Fibroblast of the aortic adventitia (primary cell): ENCODE data around the gene CGREF1. TPM values are rescaled to one million over a fixed set of nuclear protein-coding genes. Genes with fewer than 3 reads are reported as not detected.

Source experiments
- DNase-seq: peaks from one replicate; pipeline ENCODE4 v3.0.0-alpha.2; 2010; ENCODE audit warnings: low read depth
- H3K4me3 ChIP-seq: 2 replicates; pipeline ENCODE4 v1.5.1; 2011; ENCODE audit warnings: low read depth, mild to moderate bottlenecking, control low read depth, low read length, moderate library complexity
- CTCF ChIP-seq: IDR thresholded peaks from 2 replicates; pipeline ENCODE4 v1.5.1; 2011; ENCODE audit warnings: mild to moderate bottlenecking, low read length, control low read depth, inconsistent platforms; ENCODE audit not compliant: insufficient read depth
- total RNA-seq: library from RNA; depleted of rRNA; stranded (reverse); fragments of >200 nt; gene quantifications from 2 replicates; pipeline ENCODE4 v1.2.3, GENCODE V29; 2012; ENCODE audit warnings: low replicate concordance

Gene CGREF1
- total RNA-seq, 1 donor = 4.7 TPM

DNA sequence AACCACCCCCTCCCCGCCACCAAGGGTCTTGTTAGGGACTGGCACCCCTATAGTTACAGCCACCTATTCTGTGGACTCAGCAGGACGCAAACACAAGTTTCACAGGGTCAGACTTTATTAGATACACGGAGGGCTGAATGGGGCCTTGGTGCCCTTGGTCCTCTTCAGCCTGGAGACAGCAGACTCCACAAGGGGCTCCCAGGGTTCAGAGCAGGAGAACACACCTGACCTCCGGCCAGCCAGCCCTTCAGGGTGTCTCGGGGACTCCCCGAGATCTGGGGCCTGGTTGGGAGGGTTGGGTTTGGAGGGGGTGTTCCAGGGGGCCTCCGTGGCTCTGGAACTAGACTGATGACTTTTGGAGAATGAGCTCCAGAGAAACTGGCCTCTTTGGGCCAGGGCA lies 17.8 kb upstream of the CGREF1 start:
- H3K4me3 ChIP-seq = no peak overlapping the region
- DNase-seq = no peak
- no peak for TF ChIP-seq CTCF

- H3K4me3 ChIP-seq = no peak overlapping the region
- no peak for TF ChIP-seq CTCF
- DNase-seq = no peak
Measured at GRCh38 chr2:27135478-27135955, 16.6 kb upstream of the CGREF1 start.

- no peak for TF ChIP-seq CTCF
- peak overlapping the region; percentile 35 for H3K4me3 ChIP-seq
- no peak for DNase-seq
Measured at GRCh38 chr2:27134781-27135477, 16.0 kb upstream of the CGREF1 start.

GRCh38 chr2:27133905-27134780 lies 15.2 kb upstream of the CGREF1 start, which contains the start of gene PREB:
Gene PREB, minus strand, starts transcription at chr2:27134636. Its CDS starts 215 bp downstream, at chr2:27134421.
- H3K4me3 ChIP-seq = peak within 1 kb of the TSS; percentile 97
- DNase-seq = peak; percentile 93
- peak; percentile 62 for TF ChIP-seq CTCF

DNA sequence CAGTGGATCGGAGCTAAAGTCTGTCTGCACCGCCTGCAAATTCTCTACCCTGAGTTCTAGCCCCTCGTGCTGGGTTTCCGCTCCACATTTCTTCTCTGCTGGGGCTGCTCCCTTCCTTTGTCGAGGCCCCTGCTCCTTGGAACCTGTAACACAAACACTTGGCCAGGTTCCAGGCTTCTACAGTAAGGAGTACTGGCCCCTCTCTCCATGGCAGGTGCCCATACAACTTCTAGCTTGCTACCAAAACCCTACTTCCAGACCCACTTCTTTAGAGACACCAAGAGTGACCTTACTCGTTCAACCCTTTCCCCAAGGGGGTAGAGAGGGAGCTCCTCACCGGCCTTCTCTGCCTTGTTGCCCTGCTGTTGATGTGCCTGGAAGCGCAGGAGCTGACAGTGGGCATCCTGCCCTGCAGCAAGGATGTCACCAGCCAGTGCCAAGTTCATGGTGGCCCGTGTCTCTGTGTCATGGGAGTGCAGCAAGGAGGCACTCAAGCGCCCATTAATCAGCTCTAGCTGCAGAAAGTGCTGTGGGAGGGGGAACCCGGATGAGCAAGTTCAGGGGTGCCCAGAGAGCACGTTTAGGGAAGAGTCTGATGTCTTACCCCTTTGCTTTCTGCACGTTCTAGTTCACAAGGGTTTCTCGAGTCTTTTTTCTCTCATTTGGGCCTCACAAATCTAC lies 14.4 kb upstream of the CGREF1 start:
- H3K4me3 ChIP-seq = peak overlapping the region; percentile 97
- no peak for DNase-seq
- no peak for TF ChIP-seq CTCF

DNA sequence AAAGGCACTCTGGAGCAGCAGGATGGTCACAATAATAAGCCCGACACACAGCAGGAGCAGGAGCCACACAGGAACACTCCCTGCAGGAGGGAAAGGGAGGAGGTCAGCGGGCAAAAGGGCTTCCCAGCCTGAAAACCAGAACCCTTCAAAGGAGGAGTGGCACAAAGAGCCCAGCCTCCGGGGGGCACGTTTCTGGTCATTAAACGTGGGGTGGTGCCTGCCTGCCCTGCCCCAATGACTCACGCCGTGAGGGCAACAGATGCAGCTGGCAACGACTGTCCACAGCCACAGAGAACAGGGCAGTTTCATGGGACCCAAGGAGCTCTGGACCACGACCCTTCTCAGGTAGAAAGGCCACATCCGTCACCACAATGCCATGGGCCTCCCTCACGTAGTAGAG lies 12.5 kb upstream of the CGREF1 start:
- TF ChIP-seq CTCF = no peak
- H3K4me3 ChIP-seq = no peak overlapping the region
- no peak for DNase-seq
